ENCODE data around the gene E4F1.

- TF ChIP-seq EZH2 (IDR thresholded peaks at IDR 0.05) (no peak), POLR2AphosphoS5 (IDR thresholded peaks at IDR 0.05; ENCODE audit: borderline replicate concordance, low read depth, low read length) (no peak)
These were observed 21.8 kb downstream of the E4F1 start for GRCh38 chr16:2244926-2245795.

Measured in SK-N-MC (cell line).